ENCODE results near the gene TAX1BP1.

DNA sequence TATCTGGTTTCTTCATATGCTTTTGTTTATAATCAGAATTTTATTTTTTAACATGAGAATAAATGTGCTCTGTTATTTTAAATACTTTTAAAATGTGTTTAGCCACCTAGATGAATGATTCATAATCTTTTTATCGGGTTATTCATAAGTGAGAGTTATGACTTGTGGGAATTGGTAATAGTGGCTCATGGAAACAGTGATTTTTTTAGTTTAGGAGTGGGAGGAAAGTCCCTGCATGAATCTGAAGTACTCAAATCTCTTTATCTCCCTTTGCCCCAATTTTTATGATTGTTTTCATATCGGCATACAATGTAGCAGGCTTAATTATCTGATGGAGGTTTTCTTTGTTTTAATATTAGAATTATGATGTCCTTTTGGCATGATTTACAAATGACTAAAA is 42.9 kb downstream of the TAX1BP1 start:
- TF ChIP-seq GATA2 (IDR thresholded peaks at IDR 0.05; ENCODE audit: low read depth, low read length) (no peak), GATA3 (IDR thresholded peaks at IDR 0.05; ENCODE audit: low read depth, low read length) (0 out of 2 replicates have a peak, but pooled peaks have one; percentile 16)

Data from SH-SY5Y (cell line).